Lower leg skin (tissue), 4 donors: ENCODE measurements around the gene SLC9A2. TPM values are rescaled to one million over a fixed set of nuclear protein-coding genes. Genes with fewer than 3 reads are reported as not detected.

Source experiments
- DNase-seq, 2 donors: peaks; one replicate each; pipeline ENCODE4 v3.0.0-alpha.2; 2019; ENCODE audit warnings: low spot score in 2 of 2
- H3K4me3 ChIP-seq: fragments of 200-600 bp; sonication (generic); 2 replicates; pipeline ENCODE4 v1.5.1; 2017; ENCODE audit warnings: mild to moderate bottlenecking, low read depth; ENCODE audit not compliant: poor library complexity, severe bottlenecking
- POLR2A ChIP-seq, 2 donors: fragments of 450-650 bp; IDR thresholded peaks; one replicate each; pipeline ENCODE4 v1.6.1; 2016 to 2017; ENCODE audit warnings: antibody characterized with exemption in 2 of 2, mild to moderate bottlenecking in 1 of 2, moderate library complexity in 1 of 2
- WGBS, 2 donors: methylation state at CpG; one replicate each; pipeline ENCODE4 v1.1.5; 2018; 5-methylcytosine and 5-hydroxymethylcytosine counted together
- intact Hi-C: fragments of 100-400 bp; cut with DNase I; formaldehyde crosslinking; loops from one replicate; pipeline ENCODE4 v1.15.0; 2023; ENCODE audit warnings: low total_unique reads
- total RNA-seq, 4 donors: library from RNA; depleted of rRNA; stranded (reverse); fragments of >200 nt; gene quantifications; one replicate each; pipeline ENCODE4 v1.1.0, GENCODE V29; 2016
- TF ChIP-seq, protein P1 (sequence below), 3 donors: fragments of 450-650 bp; IDR thresholded peaks; one replicate each; pipeline ENCODE4 v1.5.1; 2016; ENCODE audit warnings: antibody characterized with exemption in 3 of 3, mild to moderate bottlenecking in 3 of 3, moderate library complexity in 2 of 3

SLC9A2 gene
- total RNA-seq, 4 donors from 2014 or later, result 0.55 to 6.8 (median 3.0) TPM

DNA sequence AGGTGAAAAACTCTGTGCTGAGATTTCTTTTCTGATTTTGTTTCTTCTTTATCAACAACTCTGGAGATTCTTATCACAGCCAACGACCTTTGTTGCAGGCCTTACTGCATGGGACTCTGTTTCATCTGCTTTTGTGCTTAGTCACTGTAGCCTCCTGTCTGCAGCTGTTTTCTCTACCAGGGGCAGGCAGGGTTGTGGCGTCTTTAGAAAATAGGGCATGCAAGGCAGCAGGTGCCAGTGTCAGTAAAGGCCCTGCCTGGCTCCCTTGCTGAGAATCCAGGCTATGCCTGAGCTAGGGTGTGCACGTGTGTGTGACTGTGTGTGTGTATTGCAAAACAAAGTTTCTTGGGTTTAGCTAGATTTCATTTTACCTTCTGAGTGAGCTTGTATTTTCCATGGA is 14.6 kb upstream of the SLC9A2 start:
- TF ChIP-seq, protein P1, sequence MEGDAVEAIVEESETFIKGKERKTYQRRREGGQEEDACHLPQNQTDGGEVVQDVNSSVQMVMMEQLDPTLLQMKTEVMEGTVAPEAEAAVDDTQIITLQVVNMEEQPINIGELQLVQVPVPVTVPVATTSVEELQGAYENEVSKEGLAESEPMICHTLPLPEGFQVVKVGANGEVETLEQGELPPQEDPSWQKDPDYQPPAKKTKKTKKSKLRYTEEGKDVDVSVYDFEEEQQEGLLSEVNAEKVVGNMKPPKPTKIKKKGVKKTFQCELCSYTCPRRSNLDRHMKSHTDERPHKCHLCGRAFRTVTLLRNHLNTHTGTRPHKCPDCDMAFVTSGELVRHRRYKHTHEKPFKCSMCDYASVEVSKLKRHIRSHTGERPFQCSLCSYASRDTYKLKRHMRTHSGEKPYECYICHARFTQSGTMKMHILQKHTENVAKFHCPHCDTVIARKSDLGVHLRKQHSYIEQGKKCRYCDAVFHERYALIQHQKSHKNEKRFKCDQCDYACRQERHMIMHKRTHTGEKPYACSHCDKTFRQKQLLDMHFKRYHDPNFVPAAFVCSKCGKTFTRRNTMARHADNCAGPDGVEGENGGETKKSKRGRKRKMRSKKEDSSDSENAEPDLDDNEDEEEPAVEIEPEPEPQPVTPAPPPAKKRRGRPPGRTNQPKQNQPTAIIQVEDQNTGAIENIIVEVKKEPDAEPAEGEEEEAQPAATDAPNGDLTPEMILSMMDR (IDR thresholded peaks at IDR 0.05), result no peak
- no peak for TF ChIP-seq POLR2A (IDR thresholded peaks at IDR 0.05)
- no peak for DNase-seq

DNA sequence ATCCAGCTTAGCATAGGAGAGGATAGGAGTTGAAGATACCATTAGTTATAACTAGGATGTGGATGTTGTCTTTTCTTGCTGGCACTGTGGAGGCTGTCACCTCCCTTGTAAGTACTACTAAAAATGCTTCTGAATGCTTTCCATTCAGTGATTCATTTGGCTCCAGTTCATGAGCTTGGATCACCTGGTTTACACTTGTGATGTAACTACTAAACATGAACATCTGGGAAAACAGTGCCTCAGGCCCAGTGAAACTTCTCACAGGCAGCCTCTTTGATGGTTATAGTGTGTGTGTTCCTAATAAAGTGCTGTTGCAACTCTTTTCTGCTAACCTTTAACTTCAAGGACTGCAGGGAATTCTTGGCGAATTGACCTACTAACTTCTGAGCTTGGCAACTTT is 13.0 kb upstream of the SLC9A2 start:
- intact Hi-C loops, result no loop called here
- peak in 1 of 2 donors; percentile 72 for DNase-seq
- WGBS, 2 donors, result 40 to 48% methylated on average over 1 of the region's 1 CpG
- TF ChIP-seq, protein P1 (IDR thresholded peaks at IDR 0.05), result no peak
- no peak overlapping the region for H3K4me3 ChIP-seq

More for the DNA sequence above, 14.6 kb upstream of the SLC9A2 start:
- 48 to 55% methylated on average over 3 of the region's 3 CpGs for WGBS, 2 donors
- intact Hi-C loops, result no loop called here
- no peak overlapping the region for H3K4me3 ChIP-seq

DNA sequence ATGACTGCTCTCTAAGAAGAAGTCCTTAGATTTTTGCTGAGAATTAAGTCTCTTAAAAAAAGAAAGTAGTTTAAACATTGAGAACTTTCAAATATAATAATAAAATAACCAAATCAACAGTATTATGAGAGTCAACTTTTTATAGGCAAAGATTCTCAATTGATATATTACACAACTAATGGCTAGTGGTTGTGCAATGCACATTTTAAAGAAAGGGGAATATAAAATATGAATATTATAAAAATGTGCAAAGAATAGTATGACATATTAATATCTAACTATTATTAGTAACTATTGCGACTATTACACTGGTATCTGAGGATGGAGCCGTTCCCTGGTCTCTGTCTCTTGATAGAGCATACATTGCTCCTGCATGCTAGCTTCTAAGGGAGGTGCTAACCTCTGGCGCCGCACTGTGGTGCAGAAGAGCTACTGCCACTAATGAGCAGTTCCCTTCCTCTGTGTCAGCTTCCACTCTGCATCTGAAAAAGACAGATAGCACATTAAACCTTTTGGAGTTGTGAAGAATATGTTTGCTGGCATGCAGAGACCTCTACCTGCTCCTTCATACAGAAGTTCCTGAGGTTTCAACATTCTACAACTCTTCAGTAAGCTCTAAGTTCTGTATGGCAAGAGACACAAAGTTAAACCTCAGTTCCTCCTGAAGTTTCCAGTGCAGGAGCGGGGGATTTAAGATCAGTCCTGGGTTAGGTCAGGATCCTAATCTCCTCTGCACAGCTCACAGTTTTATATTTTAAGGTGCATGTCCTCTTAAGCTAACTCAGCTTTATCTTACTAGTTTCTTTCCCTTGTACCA is 3.5 kb upstream of the SLC9A2 start:
- intact Hi-C loops, result loop anchor here (5.0 kb wide), 1 partner anchor 144 kb away; the partner anchor contains the start of gene SLC9A4

DNA sequence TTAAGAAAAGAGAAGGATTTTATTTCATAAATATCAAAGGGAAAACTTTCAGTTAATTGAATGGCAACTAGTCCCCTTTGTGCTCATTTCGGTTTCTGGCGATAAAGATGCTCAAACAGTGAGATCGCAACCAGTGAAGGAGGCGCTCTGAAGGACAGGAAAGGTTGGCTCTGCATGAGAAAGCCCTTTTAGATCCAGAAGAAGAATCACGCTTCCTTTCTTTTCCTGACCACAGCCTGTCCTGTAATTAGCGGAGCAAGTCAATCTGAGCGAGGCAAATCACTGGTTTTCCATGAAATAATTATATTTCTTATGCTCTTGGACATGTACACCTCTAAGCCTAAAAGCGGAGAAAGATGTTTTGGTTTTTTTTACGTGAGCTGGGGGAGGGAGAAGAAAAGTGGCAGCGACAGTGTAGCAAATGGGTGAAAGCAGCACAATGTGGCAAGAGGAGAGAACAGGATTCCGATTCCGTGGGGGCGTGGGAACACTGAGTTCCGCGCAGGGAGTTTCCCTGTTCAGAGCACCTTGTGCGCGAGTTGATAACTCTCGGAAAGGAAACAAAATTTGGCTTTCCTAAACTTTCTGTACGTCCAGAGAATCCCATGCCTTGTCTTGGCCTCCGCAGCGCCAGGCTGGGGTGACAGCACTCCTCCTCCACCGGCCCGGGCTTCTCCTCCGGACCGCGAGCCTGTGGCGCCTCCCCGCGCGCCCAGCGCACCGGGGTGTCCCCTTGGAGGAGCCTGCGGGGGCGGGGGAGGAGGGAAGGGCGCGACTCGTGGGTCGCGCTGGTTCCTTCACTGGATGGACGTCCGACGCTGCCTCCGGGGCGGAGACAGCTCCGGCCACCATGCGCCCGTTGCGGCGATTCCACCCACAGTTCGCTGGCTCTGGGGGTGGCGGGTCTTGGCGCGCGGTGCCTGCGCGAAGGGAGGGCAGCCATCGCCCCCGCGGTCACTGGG is 620 bp upstream of the SLC9A2 start:
- 13% methylated on average over 23 to 27 of the region's 59 CpGs for WGBS, 2 donors
- intact Hi-C loops, result loop anchor here (5.0 kb wide), 1 partner anchor 146 kb away; the partner anchor contains the start of gene SLC9A4
- TF ChIP-seq, protein P1 (IDR thresholded peaks at IDR 0.05), result no peak
- no peak for TF ChIP-seq POLR2A (IDR thresholded peaks at IDR 0.05)

More for the DNA sequence above, 3.5 kb upstream of the SLC9A2 start:
- 19 to 23% methylated on average over 5 of the region's 5 CpGs for WGBS, 2 donors
- TF ChIP-seq POLR2A (IDR thresholded peaks at IDR 0.05), result no peak
- TF ChIP-seq, protein P1 (IDR thresholded peaks at IDR 0.05), result peak in 1 of 3 donors; percentile 41
- DNase-seq, result peak in 1 of 2 donors; percentile 31
- no peak overlapping the region for H3K4me3 ChIP-seq

DNA sequence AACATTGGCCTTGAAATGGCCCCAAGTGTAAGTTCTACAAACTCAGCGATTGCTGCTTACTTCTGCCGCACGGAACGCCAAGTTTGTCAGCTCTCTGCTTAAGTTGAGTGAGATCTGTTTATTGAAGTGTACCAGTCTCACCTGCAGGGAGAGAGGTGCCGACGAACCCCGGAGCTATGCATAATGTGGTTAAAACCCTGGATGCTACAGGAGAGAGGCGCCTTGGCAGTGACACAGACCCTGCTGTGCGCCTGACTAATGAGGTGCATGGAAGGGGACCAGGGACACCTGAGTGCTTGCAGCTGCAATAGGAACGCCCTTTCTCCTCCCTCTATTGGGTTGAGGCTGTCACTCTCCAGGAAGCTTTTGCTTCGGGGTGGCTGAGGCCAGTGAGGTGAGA is 979 bp downstream of the SLC9A2 start:
- WGBS, 2 donors, result 42 to 47% methylated on average over 11 of the region's 11 CpGs
- intact Hi-C loops, result no loop called here
- no peak for DNase-seq
- no peak for TF ChIP-seq POLR2A (IDR thresholded peaks at IDR 0.05)
- no peak overlapping the region for H3K4me3 ChIP-seq

More for the DNA sequence above, 620 bp upstream of the SLC9A2 start:
- H3K4me3 ChIP-seq, result peak overlapping the region; percentile 16
- DNase-seq, result no peak

DNA sequence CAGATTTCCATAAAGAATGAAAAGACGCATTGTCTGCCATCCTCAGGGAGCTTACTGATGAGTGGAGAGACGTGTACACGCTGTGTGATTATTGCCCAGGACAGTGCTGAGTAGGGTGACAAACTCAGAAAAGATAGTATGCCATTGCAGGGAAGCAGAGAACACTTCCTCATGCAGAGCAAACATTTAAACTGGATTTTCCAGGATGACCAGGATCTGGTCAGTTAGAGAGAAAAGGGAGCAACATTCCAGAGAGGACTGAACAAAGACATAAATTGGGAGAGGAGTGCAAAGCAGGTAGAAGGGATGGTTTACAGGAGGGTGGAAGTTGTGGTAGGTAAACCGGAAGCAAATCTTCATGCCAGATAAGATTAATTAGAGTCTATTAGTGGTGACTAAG is 2.3 kb downstream of the SLC9A2 start:
- intact Hi-C loops, result no loop called here
- WGBS, 2 donors, result 55 to 57% methylated on average over 4 of the region's 4 CpGs
- no peak overlapping the region for H3K4me3 ChIP-seq
- TF ChIP-seq, protein P1 (IDR thresholded peaks at IDR 0.05), result no peak
- no peak for TF ChIP-seq POLR2A (IDR thresholded peaks at IDR 0.05)
- DNase-seq, result no peak
